ENCODE results near the gene ADAMTS2. TPM values are rescaled to one million over a fixed set of nuclear protein-coding genes. Genes with fewer than 3 reads are reported as not detected.

Gene ADAMTS2
- total and polyA plus RNA-seq, 2 donors from 2014 or later = 2.0 to 13.6 TPM

DNA sequence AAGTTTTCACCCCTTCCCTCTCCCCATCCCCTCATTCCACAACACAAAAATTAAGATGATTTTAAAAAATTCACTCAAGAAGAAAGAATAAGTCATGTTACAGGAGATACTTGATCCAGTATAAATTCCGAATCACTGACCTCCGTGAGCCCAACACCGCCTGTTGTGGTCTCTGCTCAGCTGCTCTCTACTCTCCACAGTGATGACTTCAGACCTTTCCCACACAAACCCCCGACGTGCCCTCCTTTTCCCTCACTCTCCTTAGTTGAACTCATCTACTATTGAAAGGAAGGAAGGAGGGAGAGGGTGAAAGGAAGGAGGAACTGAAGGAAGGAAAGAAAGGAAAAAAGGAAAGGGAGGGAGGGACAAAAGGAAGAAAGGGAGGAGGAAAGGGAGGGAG is 230.0 kb downstream of the ADAMTS2 start:
- peak in 2 of 5 donors; percentile 1 to 3 for DNase-seq
- no peaks in the 10 kb centered on the region for H3K4me1 ChIP-seq (ENCODE audit: control insufficient read depth in 2 of 3, insufficient read depth in 2 of 3, low read depth in 1 of 3, low read length in 3 of 3)
- no peak overlapping the region for H3K9ac ChIP-seq (ENCODE audit: low read length in 3 of 3)
- TF ChIP-seq, protein P1, sequence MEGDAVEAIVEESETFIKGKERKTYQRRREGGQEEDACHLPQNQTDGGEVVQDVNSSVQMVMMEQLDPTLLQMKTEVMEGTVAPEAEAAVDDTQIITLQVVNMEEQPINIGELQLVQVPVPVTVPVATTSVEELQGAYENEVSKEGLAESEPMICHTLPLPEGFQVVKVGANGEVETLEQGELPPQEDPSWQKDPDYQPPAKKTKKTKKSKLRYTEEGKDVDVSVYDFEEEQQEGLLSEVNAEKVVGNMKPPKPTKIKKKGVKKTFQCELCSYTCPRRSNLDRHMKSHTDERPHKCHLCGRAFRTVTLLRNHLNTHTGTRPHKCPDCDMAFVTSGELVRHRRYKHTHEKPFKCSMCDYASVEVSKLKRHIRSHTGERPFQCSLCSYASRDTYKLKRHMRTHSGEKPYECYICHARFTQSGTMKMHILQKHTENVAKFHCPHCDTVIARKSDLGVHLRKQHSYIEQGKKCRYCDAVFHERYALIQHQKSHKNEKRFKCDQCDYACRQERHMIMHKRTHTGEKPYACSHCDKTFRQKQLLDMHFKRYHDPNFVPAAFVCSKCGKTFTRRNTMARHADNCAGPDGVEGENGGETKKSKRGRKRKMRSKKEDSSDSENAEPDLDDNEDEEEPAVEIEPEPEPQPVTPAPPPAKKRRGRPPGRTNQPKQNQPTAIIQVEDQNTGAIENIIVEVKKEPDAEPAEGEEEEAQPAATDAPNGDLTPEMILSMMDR (IDR thresholded peaks at IDR 0.05; ENCODE audit: borderline replicate concordance, extremely low read depth, insufficient read depth) = no peak
- H3K36me3 ChIP-seq (ENCODE audit: control insufficient read depth in 2 of 3, insufficient read depth in 3 of 3, low read length in 3 of 3) = no peaks in the 10 kb centered on the region
- no peak for FAIRE-seq
- intact Hi-C loops (cut with DNase I) = no loop called here
- H3K4me3 ChIP-seq (ENCODE audit: low read length in 3 of 3) = no peak overlapping the region
- peaks cover 0 to 33% (median 3%) of the 10 kb centered on the region in 3 donors for H3K9me3 ChIP-seq (ENCODE audit: control insufficient read depth in 2 of 3, insufficient read depth in 1 of 3, low read length in 3 of 3)
- H3K27ac ChIP-seq (ENCODE audit: low read depth in 2 of 2, low read length in 2 of 2) = no peak overlapping the region
- H3K27me3 ChIP-seq (ENCODE audit: control insufficient read depth, insufficient read depth, low read length) = no peaks in the 10 kb centered on the region

DNA sequence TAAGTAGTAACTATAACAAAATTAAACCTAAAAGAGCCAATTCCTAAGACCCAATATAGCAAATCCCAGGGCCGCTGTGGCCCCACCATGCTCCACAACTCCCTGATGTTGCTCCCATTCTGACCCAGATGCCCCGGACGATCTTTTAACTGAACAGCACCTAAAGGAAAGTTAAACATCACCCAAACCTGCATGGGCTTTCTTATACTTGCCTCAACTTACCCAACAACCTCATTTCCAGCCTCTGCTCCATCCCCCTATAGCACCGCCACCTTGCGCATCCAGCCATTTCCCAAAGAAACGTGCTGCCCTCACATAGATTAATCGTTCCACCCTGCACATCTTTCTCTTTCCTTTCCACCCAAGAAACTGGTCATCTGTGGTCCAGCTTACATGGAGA is 230.5 kb downstream of the ADAMTS2 start:
- Histone ChIP-seq H3K27ac (ENCODE audit: low read depth in 2 of 2, low read length in 2 of 2) (no peak overlapping the region), H3K27me3 (ENCODE audit: control insufficient read depth, insufficient read depth, low read length) (no peaks in the 10 kb centered on the region), H3K36me3 (ENCODE audit: control insufficient read depth in 2 of 3, insufficient read depth in 3 of 3, low read length in 3 of 3) (no peaks in the 10 kb centered on the region), H3K9ac (ENCODE audit: low read length in 3 of 3) (no peak overlapping the region), H3K9me3 (ENCODE audit: control insufficient read depth in 2 of 3, insufficient read depth in 1 of 3, low read length in 3 of 3) (peaks cover 0 to 33% (median 3%) of the 10 kb centered on the region in 3 donors), H3K4me1 (ENCODE audit: control insufficient read depth in 2 of 3, insufficient read depth in 2 of 3, low read depth in 1 of 3, low read length in 3 of 3) (no peaks in the 10 kb centered on the region), H3K4me3 (ENCODE audit: low read length in 3 of 3) (no peak overlapping the region)
- TF ChIP-seq, protein P1 (IDR thresholded peaks at IDR 0.05; ENCODE audit: borderline replicate concordance, extremely low read depth, insufficient read depth) = no peak
- DNase-seq (peak in 1 of 5 donors; percentile 34), FAIRE-seq (no peak)
- intact Hi-C loops (cut with DNase I) = no loop called here

DNA sequence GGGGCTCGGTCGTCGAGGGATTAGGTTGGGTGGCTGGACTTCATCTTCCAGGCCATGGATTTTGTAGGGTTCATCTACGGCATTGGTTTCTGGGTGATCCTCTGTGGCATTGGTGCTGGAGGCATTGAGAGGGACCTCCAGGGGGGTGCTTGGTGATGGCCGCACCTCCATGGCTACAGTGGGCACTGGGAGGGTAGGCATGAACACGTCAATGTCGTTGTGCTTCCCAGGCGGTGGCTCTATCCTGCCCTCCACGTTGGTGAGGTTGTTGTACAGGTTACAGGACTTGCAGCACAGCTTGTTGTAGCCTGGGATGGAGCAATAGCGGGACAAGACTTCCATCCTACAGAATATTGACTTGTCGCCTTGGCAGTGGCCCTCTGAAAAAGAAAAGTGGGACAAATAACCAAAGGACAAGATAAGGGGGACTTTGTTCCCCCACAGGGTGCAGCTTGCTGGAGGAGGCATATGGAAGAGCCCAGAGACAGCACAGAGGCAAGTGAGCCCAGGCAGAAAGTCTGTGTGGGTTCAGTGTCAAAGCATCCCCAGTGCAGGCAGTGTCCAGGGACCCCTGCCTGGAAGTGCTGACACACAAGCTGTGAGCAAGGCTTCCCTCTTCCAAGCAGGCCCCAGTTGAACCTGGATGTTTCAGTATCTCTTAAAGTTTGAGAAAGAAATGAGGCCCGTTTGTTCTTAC is 231.2 kb downstream of the ADAMTS2 start:
- TF ChIP-seq, protein P1 (IDR thresholded peaks at IDR 0.05; ENCODE audit: borderline replicate concordance, extremely low read depth, insufficient read depth) = no peak
- Histone ChIP-seq H3K4me1 (ENCODE audit: control insufficient read depth in 2 of 3, insufficient read depth in 2 of 3, low read depth in 1 of 3, low read length in 3 of 3) (no peaks in the 10 kb centered on the region), H3K27me3 (ENCODE audit: control insufficient read depth, insufficient read depth, low read length) (no peaks in the 10 kb centered on the region), H3K27ac (ENCODE audit: low read depth in 2 of 2, low read length in 2 of 2) (no peak overlapping the region), H3K4me3 (ENCODE audit: low read length in 3 of 3) (no peak overlapping the region), H3K9ac (ENCODE audit: low read length in 3 of 3) (no peak overlapping the region), H3K9me3 (ENCODE audit: control insufficient read depth in 2 of 3, insufficient read depth in 1 of 3, low read length in 3 of 3) (peaks cover 0 to 33% (median 3%) of the 10 kb centered on the region in 3 donors), H3K36me3 (ENCODE audit: control insufficient read depth in 2 of 3, insufficient read depth in 3 of 3, low read length in 3 of 3) (no peaks in the 10 kb centered on the region)
- DNase-seq (peak in 3 of 5 donors; percentile 4 to 19 (median 4)), FAIRE-seq (no peak)
- intact Hi-C loops (cut with DNase I) = no loop called here

All from kidney (tissue), 14 donors.